ENCODE measurements around the gene ASL.

- TF ChIP-seq SP1 (IDR thresholded peaks at IDR 0.05) (no peak), SUZ12 (IDR thresholded peaks at IDR 0.05) (no peak), BHLHE40 (IDR thresholded peaks at IDR 0.05; ENCODE audit: borderline replicate concordance) (no peak), TARDBP (IDR thresholded peaks at IDR 0.05) (no peak), FOXM1 (IDR thresholded peaks at IDR 0.05; ENCODE audit: borderline replicate concordance) (no peak), CTBP1 (IDR thresholded peaks at IDR 0.05; ENCODE audit: borderline replicate concordance) (no peak), ELF4 (IDR thresholded peaks at IDR 0.05) (no peak), LEF1 (IDR thresholded peaks at IDR 0.05; ENCODE audit: borderline replicate concordance) (no peak)
These were observed 47.5 kb downstream of the ASL start for GRCh38 chr7:66123175-66123528.

Data from HEK293T (cell line).